ENCODE data around the gene TSPAN1. TPM values are rescaled to one million over a fixed set of nuclear protein-coding genes. Genes with fewer than 3 reads are reported as not detected.
"Not testable (repeated sequence)": the region's sequence is repeated elsewhere in the genome, so short reads cannot be mapped to it uniquely, and the experiment has no call there.

Gene TSPAN1
- total and polyA plus RNA-seq, 2 donors = 1.4 to 6.9 TPM

DNA sequence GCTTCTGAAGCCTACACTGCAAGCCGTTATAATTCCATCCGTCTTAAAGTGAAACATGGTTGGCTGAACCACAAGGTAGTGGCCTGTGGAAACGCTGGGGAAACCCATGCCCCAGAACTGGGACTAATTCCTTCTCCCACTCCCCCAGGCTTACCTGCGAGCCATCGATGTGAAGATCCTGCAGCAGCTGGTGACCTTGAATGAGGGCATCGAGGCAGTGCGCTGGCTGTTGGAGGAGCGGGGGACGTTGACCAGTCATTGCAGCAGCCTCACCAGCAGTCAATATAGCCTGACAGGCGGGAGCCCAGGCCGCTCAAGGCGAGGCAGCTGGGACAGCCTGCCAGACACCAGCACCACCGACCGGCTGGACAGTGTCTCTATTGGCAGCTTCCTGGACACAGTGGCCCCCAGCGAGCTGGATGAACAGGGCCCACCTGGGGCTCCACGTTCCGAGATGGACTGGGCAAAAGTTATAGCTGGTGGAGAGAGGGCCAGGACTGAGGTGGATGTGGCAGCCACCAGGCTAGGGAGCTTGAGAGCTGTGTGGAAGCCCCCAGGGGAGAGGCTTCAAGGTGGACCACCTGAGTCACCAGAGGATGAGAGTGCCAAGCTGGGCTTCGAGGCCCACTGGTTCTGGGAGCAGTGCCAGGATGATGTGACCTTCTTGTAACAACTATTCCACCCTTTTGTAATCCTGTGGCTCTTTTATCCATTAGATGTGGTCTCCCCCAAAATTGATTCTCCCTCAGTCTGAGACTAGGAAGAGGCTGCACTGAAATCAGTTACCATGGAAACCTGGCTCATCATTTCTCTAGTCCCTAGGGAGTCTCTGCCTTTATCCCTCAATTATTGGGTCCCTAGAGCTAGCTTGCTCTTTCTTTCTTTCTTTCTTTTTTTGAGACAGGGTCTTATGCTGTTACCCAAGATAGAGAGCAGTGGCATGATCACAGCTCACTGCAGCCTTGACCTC, 44.9 kb downstream of the TSPAN1 start:
- no peaks in the 10 kb centered on the region for H3K36me3 ChIP-seq (ENCODE audit: control insufficient read depth in 2 of 2, insufficient read depth in 2 of 2, low read length in 1 of 2)
- no peak for DNase-seq (ENCODE audit: low read depth in 6 of 9, low spot score in 9 of 9)
- H3K4me1 ChIP-seq (ENCODE audit: control insufficient read depth in 2 of 2, insufficient read depth in 2 of 2, low read length in 2 of 2) = peaks cover 0 to 2% of the 10 kb centered on the region in 2 donors
- WGBS = 96% methylated on average over 18 of the region's 18 CpGs
- no peak overlapping the region for H3K4me3 ChIP-seq (ENCODE audit: low read length in 2 of 2)
- H3K9me3 ChIP-seq (ENCODE audit: control insufficient read depth in 2 of 2, insufficient read depth in 1 of 2, low read length in 1 of 2) = no peaks in the 10 kb centered on the region
- no peak overlapping the region for H3K27ac ChIP-seq (ENCODE audit: low read depth in 1 of 2, low read length in 1 of 2)
- H3K27me3 ChIP-seq (ENCODE audit: control insufficient read depth in 2 of 2, insufficient read depth in 1 of 2, low read length in 1 of 2) = no peaks in the 10 kb centered on the region

DNA sequence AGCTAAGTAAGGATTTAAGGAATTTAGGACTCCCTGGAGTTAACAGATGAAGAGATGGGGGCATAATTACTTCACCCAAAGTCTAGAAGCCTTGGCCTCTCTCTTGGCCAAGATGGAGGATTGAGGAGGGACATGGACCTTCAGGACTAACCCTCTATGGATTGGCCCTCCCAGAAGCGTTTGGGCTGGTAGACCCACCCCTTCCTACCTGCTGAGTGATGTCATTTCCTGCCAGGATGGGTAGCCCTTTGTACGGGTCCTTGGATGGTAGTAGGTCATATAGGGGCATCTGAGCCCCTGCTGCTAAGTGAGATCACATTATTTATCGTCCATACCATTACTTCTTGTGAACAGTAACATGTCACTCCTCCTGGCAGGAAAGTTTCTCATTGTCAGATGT, 45.9 kb downstream of the TSPAN1 start:
- Histone ChIP-seq H3K27me3 (ENCODE audit: control insufficient read depth in 2 of 2, insufficient read depth in 1 of 2, low read length in 1 of 2) (no peaks in the 10 kb centered on the region), H3K4me3 (ENCODE audit: low read length in 2 of 2) (no peak overlapping the region), H3K4me1 (ENCODE audit: control insufficient read depth in 2 of 2, insufficient read depth in 2 of 2, low read length in 2 of 2) (peaks cover 0 to 2% of the 10 kb centered on the region in 2 donors), H3K36me3 (ENCODE audit: control insufficient read depth in 2 of 2, insufficient read depth in 2 of 2, low read length in 1 of 2) (no peaks in the 10 kb centered on the region), H3K9me3 (ENCODE audit: control insufficient read depth in 2 of 2, insufficient read depth in 1 of 2, low read length in 1 of 2) (no peaks in the 10 kb centered on the region), H3K27ac (ENCODE audit: low read depth in 1 of 2, low read length in 1 of 2) (no peak overlapping the region)
- 94% methylated on average over 3 of the region's 3 CpGs for WGBS
- no peak for DNase-seq (ENCODE audit: low read depth in 6 of 9, low spot score in 9 of 9)

DNA sequence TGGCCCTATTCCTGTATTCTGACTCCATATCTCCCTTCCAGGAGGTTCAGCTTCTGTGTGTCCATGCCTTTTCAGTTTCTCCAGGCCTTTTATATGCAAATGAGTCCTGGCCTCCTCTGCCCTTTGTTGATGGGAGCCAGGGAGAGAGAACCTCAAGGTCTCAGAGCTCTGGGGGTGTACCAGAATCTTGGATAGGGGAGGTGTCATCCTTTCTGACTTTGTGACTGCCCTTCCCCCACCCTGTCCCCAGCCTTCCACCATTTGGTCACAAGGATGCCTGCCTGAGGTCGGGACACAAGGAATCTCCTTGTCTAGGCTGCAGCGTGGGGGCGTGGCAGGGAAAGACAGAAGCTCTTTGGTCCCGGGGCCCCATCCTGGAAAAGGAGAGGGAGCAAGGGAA, 46.9 kb downstream of the TSPAN1 start:
- no peaks in the 10 kb centered on the region for H3K36me3 ChIP-seq (ENCODE audit: control insufficient read depth in 2 of 2, insufficient read depth in 2 of 2, low read length in 1 of 2)
- peaks cover 0 to 2% of the 10 kb centered on the region in 2 donors for H3K4me1 ChIP-seq (ENCODE audit: control insufficient read depth in 2 of 2, insufficient read depth in 2 of 2, low read length in 2 of 2)
- WGBS = 94% methylated on average over 4 of the region's 4 CpGs
- no peak for DNase-seq (ENCODE audit: low read depth in 6 of 9, low spot score in 9 of 9)
- H3K27me3 ChIP-seq (ENCODE audit: control insufficient read depth in 2 of 2, insufficient read depth in 1 of 2, low read length in 1 of 2) = no peaks in the 10 kb centered on the region
- H3K9me3 ChIP-seq (ENCODE audit: control insufficient read depth in 2 of 2, insufficient read depth in 1 of 2, low read length in 1 of 2) = no peaks in the 10 kb centered on the region
- no peak overlapping the region for H3K4me3 ChIP-seq (ENCODE audit: low read length in 2 of 2)
- H3K27ac ChIP-seq (ENCODE audit: low read depth in 1 of 2, low read length in 1 of 2) = no peak overlapping the region

DNA sequence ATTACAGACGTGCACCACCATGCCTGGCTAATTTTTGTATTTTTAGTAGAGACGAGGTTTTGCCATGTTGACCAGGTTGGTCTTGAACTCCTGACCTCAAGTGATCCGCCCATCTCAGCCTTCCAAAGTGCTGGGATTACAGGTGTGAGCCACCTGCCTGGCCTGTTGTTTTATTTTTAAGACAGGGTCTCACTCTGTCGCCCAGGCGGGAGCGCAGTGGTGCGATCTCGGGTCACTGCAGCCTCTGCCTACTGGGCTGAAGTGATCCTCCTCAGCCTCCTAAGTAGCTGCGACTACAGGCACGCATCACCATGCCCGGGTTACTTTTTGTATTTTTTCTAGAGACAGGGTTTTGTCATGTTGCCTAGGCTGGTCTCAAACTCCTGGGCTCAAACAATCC, 48.2 kb downstream of the TSPAN1 start:
- H3K9me3 ChIP-seq (ENCODE audit: control insufficient read depth in 2 of 2, insufficient read depth in 1 of 2, low read length in 1 of 2); DNase-seq (ENCODE audit: low read depth in 6 of 9, low spot score in 9 of 9): not testable (repeated sequence)

DNA sequence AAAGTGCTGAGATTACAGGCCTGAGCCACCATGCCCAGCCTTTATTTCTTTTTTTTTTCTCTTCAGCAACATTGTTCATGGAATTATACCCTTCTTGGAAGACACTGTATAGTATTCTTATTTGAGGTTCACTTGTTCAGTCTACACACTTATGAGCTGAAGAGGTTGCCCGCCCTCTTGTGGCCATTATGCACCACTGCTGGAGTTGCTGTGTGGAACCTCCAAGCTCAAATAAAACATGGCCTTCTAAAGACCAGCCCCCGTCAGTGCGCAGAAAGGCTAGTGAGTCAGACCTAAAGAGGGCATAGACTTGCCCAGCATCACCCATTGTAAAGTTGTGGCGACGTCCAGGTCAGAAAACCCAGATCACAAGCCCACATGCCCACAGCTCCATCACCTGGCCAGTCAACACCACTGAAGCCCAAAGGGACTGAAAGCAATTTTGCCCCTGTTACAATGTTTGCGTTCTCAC, 48.6 kb downstream of the TSPAN1 start:
- Histone ChIP-seq H3K27ac (ENCODE audit: low read depth in 1 of 2, low read length in 1 of 2) (no peak overlapping the region), H3K4me3 (ENCODE audit: low read length in 2 of 2) (no peak overlapping the region), H3K27me3 (ENCODE audit: control insufficient read depth in 2 of 2, insufficient read depth in 1 of 2, low read length in 1 of 2) (no peaks in the 10 kb centered on the region), H3K36me3 (ENCODE audit: control insufficient read depth in 2 of 2, insufficient read depth in 2 of 2, low read length in 1 of 2) (no peaks in the 10 kb centered on the region), H3K9me3 (ENCODE audit: control insufficient read depth in 2 of 2, insufficient read depth in 1 of 2, low read length in 1 of 2) (no peaks in the 10 kb centered on the region), H3K4me1 (ENCODE audit: control insufficient read depth in 2 of 2, insufficient read depth in 2 of 2, low read length in 2 of 2) (peaks cover 0 to 2% of the 10 kb centered on the region in 2 donors)
- peak in 7 of 9 donors; percentile 55 to 86 (median 74) for DNase-seq (ENCODE audit: low read depth in 6 of 9, low spot score in 9 of 9)
- WGBS = 32% methylated on average over 6 of the region's 6 CpGs

More for the DNA sequence above, 48.2 kb downstream of the TSPAN1 start:
- H3K27ac ChIP-seq (ENCODE audit: low read depth in 1 of 2, low read length in 1 of 2); H3K4me3 ChIP-seq (ENCODE audit: low read length in 2 of 2); H3K27me3 ChIP-seq (ENCODE audit: control insufficient read depth in 2 of 2, insufficient read depth in 1 of 2, low read length in 1 of 2); H3K36me3 ChIP-seq (ENCODE audit: control insufficient read depth in 2 of 2, insufficient read depth in 2 of 2, low read length in 1 of 2); H3K4me1 ChIP-seq (ENCODE audit: control insufficient read depth in 2 of 2, insufficient read depth in 2 of 2, low read length in 2 of 2): not testable (repeated sequence)
- WGBS = 86% methylated on average over 11 of the region's 11 CpGs

DNA sequence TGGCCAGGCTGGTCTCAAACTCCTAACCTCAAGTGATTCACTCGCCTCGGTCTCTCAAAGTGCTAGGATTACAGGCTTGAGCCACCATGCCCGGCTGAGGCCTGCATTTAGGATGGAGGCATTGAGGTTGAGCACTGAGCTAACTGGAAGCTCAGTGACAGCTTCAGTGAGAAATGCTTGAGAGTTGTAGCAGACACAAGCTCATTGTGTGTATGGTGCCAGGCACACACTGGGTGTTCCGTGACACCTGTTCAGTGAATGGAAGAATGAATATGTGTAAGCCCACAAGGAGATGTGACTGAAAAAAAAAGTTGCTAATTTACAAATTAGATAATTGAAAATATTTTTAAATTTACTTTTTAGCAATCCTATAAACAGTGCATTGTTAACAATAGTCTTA, 50.1 kb downstream of the TSPAN1 start:
- Histone ChIP-seq H3K9me3 (ENCODE audit: control insufficient read depth in 2 of 2, insufficient read depth in 1 of 2, low read length in 1 of 2) (no peaks in the 10 kb centered on the region), H3K4me3 (ENCODE audit: low read length in 2 of 2) (no peak overlapping the region), H3K36me3 (ENCODE audit: control insufficient read depth in 2 of 2, insufficient read depth in 2 of 2, low read length in 1 of 2) (no peaks in the 10 kb centered on the region), H3K4me1 (ENCODE audit: control insufficient read depth in 2 of 2, insufficient read depth in 2 of 2, low read length in 2 of 2) (peaks cover 0 to 2% of the 10 kb centered on the region in 2 donors), H3K27me3 (ENCODE audit: control insufficient read depth in 2 of 2, insufficient read depth in 1 of 2, low read length in 1 of 2) (no peaks in the 10 kb centered on the region), H3K27ac (ENCODE audit: low read depth in 1 of 2, low read length in 1 of 2) (no peak overlapping the region)
- 93% methylated on average over 4 of the region's 4 CpGs for WGBS
- DNase-seq (ENCODE audit: low read depth in 6 of 9, low spot score in 9 of 9) = no peak

DNA sequence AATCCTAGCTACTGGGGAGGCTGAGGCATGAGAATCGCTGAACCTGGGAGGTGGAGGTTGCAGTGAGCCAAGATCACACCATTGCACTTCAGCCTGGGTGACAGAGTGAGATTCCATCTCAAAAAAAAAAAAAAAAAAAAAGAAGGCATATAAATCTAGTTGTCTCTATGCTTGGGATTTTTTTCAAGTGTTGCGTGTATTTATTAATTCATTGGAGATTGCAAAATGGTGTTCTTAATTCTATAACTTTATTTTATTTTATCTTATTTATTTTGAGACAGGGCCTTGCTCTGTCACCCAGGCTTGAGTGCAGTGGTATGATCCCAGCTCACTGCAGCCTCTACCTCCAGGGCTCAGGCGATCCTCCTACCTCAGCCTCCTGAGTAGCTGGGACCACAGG, 56.3 kb downstream of the TSPAN1 start:
- not testable (repeated sequence) for H3K9me3 ChIP-seq (ENCODE audit: control insufficient read depth in 2 of 2, insufficient read depth in 1 of 2, low read length in 1 of 2); H3K27ac ChIP-seq (ENCODE audit: low read depth in 1 of 2, low read length in 1 of 2); H3K27me3 ChIP-seq (ENCODE audit: control insufficient read depth in 2 of 2, insufficient read depth in 1 of 2, low read length in 1 of 2); H3K4me3 ChIP-seq (ENCODE audit: low read length in 2 of 2); H3K36me3 ChIP-seq (ENCODE audit: control insufficient read depth in 2 of 2, insufficient read depth in 2 of 2, low read length in 1 of 2); H3K4me1 ChIP-seq (ENCODE audit: control insufficient read depth in 2 of 2, insufficient read depth in 2 of 2, low read length in 2 of 2); DNase-seq (ENCODE audit: low read depth in 6 of 9, low spot score in 9 of 9)
- WGBS = 96% methylated on average over 3 of the region's 3 CpGs

Other genes starting within 250 kb of the TSPAN1 start
- 8.9 TPM for gene PIK3R3, start 42.5 kb upstream of the TSPAN1 start, total RNA-seq
- 13.3 TPM for gene PIK3R3, start 42.5 kb upstream of the TSPAN1 start, polyA plus RNA-seq
- not detected for gene P3R3URF, start 1.4 kb downstream of the TSPAN1 start, total RNA-seq
- not detected for gene P3R3URF, start 1.4 kb downstream of the TSPAN1 start, polyA plus RNA-seq
- gene POMGNT1, start 23.3 kb downstream of the TSPAN1 start, total RNA-seq = 40.9 TPM
- gene POMGNT1, start 23.3 kb downstream of the TSPAN1 start, polyA plus RNA-seq = 44.9 TPM
- 0.61 TPM for gene LURAP1, start 28.2 kb downstream of the TSPAN1 start, total RNA-seq
- gene LURAP1, start 28.2 kb downstream of the TSPAN1 start, polyA plus RNA-seq = 1.5 TPM
- gene RAD54L, start 72.7 kb downstream of the TSPAN1 start, total RNA-seq = 9.2 TPM
- gene RAD54L, start 72.7 kb downstream of the TSPAN1 start, polyA plus RNA-seq = 2.6 TPM
- gene LRRC41, start 128.5 kb downstream of the TSPAN1 start, total RNA-seq = 32.8 TPM
- 24.1 TPM for gene LRRC41, start 128.5 kb downstream of the TSPAN1 start, polyA plus RNA-seq
- gene UQCRH, start 128.6 kb downstream of the TSPAN1 start, total RNA-seq = 420 TPM
- gene UQCRH, start 128.6 kb downstream of the TSPAN1 start, polyA plus RNA-seq = 507 TPM
- 9.9 TPM for gene NSUN4, start 165.7 kb downstream of the TSPAN1 start, total RNA-seq
- gene NSUN4, start 165.7 kb downstream of the TSPAN1 start, polyA plus RNA-seq = 10.0 TPM
- gene FAAH, start 219.2 kb downstream of the TSPAN1 start, total RNA-seq = 10.9 TPM
- 33.7 TPM for gene FAAH, start 219.2 kb downstream of the TSPAN1 start, polyA plus RNA-seq

Measured in thymus (tissue), 11 donors.